Activated T-helper 17 cell treated with anti-CD3 and anti-CD28 coated beads, Interleukin-2, amount 50 U/mL, for 72 hours (primary cell): Measurements from ENCODE around the gene TMEM255B. TPM values are rescaled to one million over a fixed set of nuclear protein-coding genes. Genes with fewer than 3 reads are reported as not detected.
"Not testable (repeated sequence)": the region's sequence is repeated elsewhere in the genome, so short reads cannot be mapped to it uniquely, and the experiment has no call there.

ENCODE experiments used
- ATAC-seq: fragments of 150-1000 bp; cut with Tn5 transposase; replicated peaks from 2 replicates; pipeline ENCODE4 v1.10.0; 2021; ENCODE audit warnings: mild to moderate bottlenecking, moderate library complexity
- H3K27ac Mint-ChIP-seq: one replicate; pipeline ENCODE4 v1.8.0; 2022; ENCODE audit warnings: mixed read lengths
- H3K27me3 Mint-ChIP-seq: one replicate; pipeline ENCODE4 v1.8.0; 2022; ENCODE audit warnings: mixed read lengths
- H3K36me3 Mint-ChIP-seq: one replicate; pipeline ENCODE4 v1.8.0; 2022; ENCODE audit warnings: low read depth, mild to moderate bottlenecking, mixed read lengths
- H3K4me1 Mint-ChIP-seq: one replicate; pipeline ENCODE4 v1.8.0; 2022; ENCODE audit warnings: mixed read lengths
- H3K4me3 Mint-ChIP-seq: one replicate; pipeline ENCODE4 v1.8.0; 2022; ENCODE audit warnings: mild to moderate bottlenecking, mixed read lengths
- H3K9me3 Mint-ChIP-seq: one replicate; pipeline ENCODE4 v1.8.0; 2022; ENCODE audit warnings: mixed read lengths
- total RNA-seq, 2 donors: library from RNA; stranded (reverse); gene quantifications; one replicate each; pipeline ENCODE4 v1.2.3, GENCODE V29; 2022

TMEM255B gene
- total RNA-seq, 2 donors from 2014 or later = 2.0 TPM

DNA sequence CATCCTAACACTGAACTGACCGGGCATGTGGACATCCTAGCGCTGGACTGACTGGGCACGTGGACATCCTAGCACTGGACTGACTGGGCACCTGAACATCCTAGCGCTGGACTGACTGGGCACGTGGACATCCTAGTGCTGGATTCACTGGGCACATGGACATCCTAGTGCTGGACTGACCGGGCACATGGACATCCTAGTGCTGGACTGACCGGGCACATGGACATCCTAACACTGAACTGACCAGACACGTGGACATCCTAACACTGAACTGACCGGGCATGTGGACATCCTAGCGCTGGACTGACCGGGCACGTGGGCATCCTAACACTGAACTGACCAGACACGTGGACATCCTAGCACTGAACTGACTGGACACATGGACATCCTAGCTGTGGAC, 30.9 kb downstream of the TMEM255B start:
- H3K36me3 Mint-ChIP-seq, H3K27me3 Mint-ChIP-seq, H3K4me3 Mint-ChIP-seq, H3K27ac Mint-ChIP-seq, H3K4me1 Mint-ChIP-seq, ATAC-seq, H3K9me3 Mint-ChIP-seq: not testable (repeated sequence)

DNA sequence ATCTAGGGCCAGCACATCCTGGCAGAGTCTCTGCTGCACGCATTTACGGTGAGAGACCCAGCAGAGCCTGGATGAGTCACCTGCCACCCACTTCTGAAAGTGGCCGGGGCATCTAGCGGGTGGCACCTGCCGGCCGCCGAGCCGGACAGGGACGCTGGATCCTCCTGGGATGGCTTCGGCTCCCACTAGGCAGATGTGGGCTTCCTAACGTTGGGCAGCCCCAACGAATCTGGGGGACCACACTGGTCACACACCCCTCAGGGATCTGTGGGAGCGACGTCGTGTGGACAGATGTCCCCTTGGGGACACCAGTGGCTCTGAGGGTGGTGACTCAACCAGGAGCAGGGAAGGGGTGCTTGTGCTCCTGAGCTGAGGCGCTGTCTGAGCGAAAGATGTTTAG, 32.2 kb downstream of the TMEM255B start:
- H3K27me3 Mint-ChIP-seq = peaks cover 3% of the 10 kb centered on the region
- no peaks in the 10 kb centered on the region for H3K9me3 Mint-ChIP-seq
- H3K4me3 Mint-ChIP-seq = no peak overlapping the region
- no peak for ATAC-seq
- no peaks in the 10 kb centered on the region for H3K36me3 Mint-ChIP-seq
- no peak overlapping the region for H3K27ac Mint-ChIP-seq
- no peaks in the 10 kb centered on the region for H3K4me1 Mint-ChIP-seq

DNA sequence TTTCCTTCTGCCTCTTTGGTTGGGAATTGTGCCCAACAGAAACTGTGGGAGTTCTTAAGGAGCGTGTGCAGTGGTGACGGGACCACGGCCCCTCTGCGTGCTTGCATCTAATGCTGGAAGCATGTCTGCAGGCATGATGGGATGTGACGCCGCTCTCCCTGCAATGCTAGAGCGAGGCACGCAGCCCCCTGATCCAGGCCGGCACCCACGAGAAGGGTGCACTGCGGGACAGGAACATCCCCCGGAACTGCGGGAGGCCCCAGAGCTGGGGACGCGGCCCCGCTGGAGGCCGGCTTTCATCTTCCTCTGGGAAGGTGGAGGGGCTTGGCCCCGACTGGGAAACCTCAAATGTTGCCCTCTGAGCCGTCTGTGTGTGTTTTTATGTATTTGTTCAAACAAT, 32.7 kb downstream of the TMEM255B start:
- Mint-ChIP-seq H3K9me3 (no peaks in the 10 kb centered on the region), H3K27me3 (peaks cover 3% of the 10 kb centered on the region), H3K4me3 (no peak overlapping the region), H3K36me3 (no peaks in the 10 kb centered on the region), H3K27ac (no peak overlapping the region), H3K4me1 (no peaks in the 10 kb centered on the region)
- no peak for ATAC-seq

DNA sequence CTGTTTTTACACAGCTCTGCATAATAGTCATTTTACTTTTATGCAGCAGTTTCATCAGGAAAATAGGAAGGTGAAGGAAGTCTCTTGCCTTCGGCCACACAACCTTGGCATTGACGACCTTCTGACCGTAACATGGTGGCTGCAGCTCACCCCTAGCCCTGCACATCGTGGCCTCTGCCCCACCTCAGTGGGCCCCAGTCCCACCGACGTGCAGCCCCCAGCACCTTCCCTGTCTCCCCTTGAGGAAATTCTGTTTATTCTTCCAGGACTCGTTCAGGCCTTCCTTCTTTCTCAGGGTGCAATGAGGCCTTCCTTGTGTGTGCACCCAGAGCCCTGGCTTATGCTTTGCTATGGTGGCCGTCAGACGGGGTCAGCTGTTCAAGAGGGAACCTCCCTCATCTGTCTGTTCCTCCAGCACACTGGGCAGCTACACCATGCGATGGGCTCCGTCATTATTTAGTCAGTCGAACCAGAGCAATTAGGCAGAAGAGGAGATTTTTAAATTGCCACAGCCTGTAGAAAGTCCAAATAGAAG, 33.3 kb downstream of the TMEM255B start:
- no peaks in the 10 kb centered on the region for H3K36me3 Mint-ChIP-seq
- no peaks in the 10 kb centered on the region for H3K4me1 Mint-ChIP-seq
- ATAC-seq = no peak
- H3K9me3 Mint-ChIP-seq = no peaks in the 10 kb centered on the region
- no peak overlapping the region for H3K27ac Mint-ChIP-seq
- H3K4me3 Mint-ChIP-seq = no peak overlapping the region
- peaks cover 3% of the 10 kb centered on the region for H3K27me3 Mint-ChIP-seq

DNA sequence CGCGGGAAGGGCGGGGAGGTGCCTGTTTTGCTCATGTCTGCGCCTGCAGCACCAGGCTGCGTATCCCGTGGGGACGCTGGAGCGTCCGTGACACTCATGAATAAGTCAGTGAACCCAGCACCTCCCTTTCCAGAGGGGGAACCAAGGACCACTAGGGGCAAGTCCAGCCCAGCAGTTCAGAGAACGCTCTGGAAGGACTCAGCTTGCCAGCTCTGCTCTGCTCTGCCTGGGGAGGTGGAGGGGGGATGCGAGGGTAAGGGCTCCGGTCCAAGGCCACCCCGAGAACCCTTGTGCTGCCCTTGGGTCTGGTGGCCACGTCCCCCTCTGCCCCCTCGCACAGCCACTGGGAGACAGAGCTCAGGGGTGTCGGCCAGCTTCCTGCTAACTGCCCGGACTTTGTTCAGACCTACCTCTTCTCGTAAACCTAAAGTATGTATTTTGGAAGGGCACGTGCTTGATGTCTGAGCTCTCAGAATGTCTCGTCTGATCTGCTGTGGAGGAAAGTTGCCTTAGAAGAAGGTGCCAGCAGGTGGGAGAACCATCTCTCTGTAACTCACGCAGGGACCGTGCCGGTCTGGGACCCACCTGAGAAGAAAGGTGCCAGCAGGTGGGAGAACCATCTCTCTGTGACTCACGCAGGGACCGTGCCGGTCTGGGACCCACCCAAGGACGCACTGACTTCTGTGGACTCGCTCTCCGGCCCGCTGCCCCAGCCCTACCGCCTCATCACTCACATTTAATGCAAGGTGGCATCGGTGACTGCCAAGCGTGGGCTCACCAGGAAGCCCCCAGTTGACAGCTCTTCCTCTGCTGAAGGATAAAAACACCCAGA, 34.1 kb downstream of the TMEM255B start:
- H3K9me3 Mint-ChIP-seq = no peaks in the 10 kb centered on the region
- H3K27me3 Mint-ChIP-seq = peaks cover 3% of the 10 kb centered on the region
- H3K4me1 Mint-ChIP-seq = no peaks in the 10 kb centered on the region
- no peak overlapping the region for H3K4me3 Mint-ChIP-seq
- ATAC-seq = no peak
- H3K27ac Mint-ChIP-seq = no peak overlapping the region
- H3K36me3 Mint-ChIP-seq = no peaks in the 10 kb centered on the region

DNA sequence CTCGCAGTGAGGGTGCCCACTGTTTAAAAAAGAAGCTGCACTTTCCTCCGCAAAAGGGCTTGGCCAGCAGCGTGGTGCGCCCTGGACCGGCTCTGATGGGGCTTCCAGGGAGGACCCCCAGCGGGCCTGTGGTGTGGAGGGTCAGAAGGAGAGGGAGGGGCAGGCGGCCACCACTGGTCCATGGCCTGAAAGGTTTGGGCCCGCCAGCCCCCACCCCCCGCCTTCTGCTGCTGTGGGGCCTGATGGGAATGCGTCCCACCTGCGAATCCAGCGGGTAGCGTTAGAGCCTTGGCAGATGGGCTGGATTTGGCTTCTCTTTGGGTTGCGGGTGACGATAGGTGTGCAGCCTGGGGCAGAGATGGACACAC, 34.7 kb downstream of the TMEM255B start:
- no peaks in the 10 kb centered on the region for H3K36me3 Mint-ChIP-seq
- no peak overlapping the region for H3K27ac Mint-ChIP-seq
- H3K4me1 Mint-ChIP-seq = no peaks in the 10 kb centered on the region
- no peaks in the 10 kb centered on the region for H3K9me3 Mint-ChIP-seq
- no peak overlapping the region for H3K4me3 Mint-ChIP-seq
- ATAC-seq = no peak
- H3K27me3 Mint-ChIP-seq = peaks cover 3% of the 10 kb centered on the region

DNA sequence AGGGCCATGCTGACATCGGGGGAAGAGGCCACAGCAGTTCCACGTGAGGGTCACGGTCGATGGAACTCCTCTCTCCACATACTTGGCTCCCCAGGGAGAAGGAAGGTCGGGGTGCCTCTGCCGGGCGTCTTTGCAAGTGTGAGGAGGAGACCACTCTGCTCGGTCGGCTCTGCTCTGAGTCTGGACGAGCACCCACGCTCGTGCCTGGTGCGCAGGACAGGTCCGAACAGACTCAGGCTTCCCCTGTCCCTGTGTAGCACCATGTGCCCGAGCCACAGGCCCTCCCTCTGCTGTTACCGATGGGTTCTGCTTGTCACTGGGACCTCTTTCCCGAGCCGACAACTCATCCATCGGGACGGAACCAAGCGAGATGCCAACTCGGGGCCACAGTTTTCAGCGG, 35.1 kb downstream of the TMEM255B start:
- no peaks in the 10 kb centered on the region for H3K4me1 Mint-ChIP-seq
- no peak for ATAC-seq
- no peak overlapping the region for H3K4me3 Mint-ChIP-seq
- H3K27me3 Mint-ChIP-seq = peaks cover 3% of the 10 kb centered on the region
- no peak overlapping the region for H3K27ac Mint-ChIP-seq
- H3K9me3 Mint-ChIP-seq = no peaks in the 10 kb centered on the region
- H3K36me3 Mint-ChIP-seq = no peaks in the 10 kb centered on the region

DNA sequence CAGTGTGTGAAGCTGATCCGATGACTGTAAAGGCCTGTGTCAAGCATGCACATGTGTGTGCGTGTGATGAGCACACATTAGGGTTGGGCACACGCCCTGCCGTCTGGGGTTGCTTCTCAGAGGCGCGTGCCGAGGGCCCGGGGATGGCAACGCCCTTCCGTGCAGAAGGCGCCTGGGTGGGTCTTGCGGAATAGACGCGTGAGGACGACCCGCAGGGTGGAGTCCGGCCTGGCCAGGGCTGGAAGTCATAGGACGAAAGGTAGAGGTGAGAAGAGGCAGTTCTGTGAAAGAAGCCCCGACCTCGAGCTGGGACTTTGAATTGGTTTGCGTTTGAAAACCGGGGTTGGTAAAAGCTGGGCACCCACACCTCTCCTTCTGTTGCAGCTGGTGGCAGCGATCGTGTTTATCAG, 35.7 kb downstream of the TMEM255B start:
- no peak overlapping the region for H3K27ac Mint-ChIP-seq
- no peaks in the 10 kb centered on the region for H3K36me3 Mint-ChIP-seq
- H3K4me3 Mint-ChIP-seq = no peak overlapping the region
- peaks cover 3% of the 10 kb centered on the region for H3K27me3 Mint-ChIP-seq
- no peaks in the 10 kb centered on the region for H3K9me3 Mint-ChIP-seq
- no peaks in the 10 kb centered on the region for H3K4me1 Mint-ChIP-seq
- no peak for ATAC-seq

DNA sequence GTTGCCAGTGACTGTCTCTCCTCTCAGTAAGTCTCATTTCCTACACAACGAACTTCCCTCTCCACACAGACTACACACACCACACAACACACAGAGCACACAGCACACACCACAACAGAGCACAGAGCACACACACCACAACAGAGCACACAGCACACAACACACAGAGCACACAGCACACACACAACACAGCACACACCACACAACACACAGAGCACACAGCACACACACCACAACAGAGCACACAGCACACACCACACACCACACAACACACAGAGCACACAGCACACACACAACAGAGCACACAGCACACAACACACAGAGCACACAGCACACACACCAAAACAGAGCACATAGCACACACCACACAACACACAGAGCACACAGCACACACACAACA, 36.3 kb downstream of the TMEM255B start:
- not testable (repeated sequence) for H3K36me3 Mint-ChIP-seq, H3K4me3 Mint-ChIP-seq, H3K27me3 Mint-ChIP-seq, H3K27ac Mint-ChIP-seq, H3K9me3 Mint-ChIP-seq, ATAC-seq, H3K4me1 Mint-ChIP-seq

DNA sequence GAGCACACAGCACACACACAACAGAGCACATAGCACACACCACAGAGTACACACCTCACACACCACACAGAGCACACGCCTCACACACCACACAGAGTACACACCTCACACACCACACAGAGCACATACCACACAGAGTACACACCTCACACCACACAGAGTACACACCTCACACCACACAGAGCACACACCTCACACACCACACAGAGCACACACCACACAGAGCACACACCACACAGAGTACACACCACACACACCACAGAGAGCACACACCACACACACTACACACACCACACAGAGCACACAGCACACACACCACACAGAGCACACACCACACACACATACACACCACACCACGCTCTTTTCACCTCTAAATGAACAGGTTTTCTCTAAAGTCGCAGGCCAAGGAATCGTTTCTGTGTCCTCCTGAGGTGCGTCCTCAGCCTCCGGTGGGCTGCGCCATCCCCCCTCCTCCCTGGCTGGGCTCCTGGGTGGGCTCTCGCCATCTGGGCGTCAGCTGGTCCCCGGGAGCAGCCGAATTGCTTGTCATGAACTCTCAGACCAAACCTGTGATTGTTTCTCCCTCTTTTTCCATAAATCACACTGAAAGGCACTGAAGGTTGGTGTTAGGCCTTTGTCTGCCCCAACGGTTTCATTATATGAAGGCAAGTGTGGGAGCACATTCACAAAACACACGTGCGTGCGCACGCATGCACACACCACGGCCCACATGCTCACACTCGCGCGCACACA, 37.4 kb downstream of the TMEM255B start:
- peaks cover 3% of the 10 kb centered on the region for H3K27me3 Mint-ChIP-seq
- no peak for ATAC-seq
- H3K4me3 Mint-ChIP-seq = no peak overlapping the region
- no peaks in the 10 kb centered on the region for H3K9me3 Mint-ChIP-seq
- no peaks in the 10 kb centered on the region for H3K4me1 Mint-ChIP-seq
- H3K36me3 Mint-ChIP-seq = no peaks in the 10 kb centered on the region
- no peak overlapping the region for H3K27ac Mint-ChIP-seq

DNA sequence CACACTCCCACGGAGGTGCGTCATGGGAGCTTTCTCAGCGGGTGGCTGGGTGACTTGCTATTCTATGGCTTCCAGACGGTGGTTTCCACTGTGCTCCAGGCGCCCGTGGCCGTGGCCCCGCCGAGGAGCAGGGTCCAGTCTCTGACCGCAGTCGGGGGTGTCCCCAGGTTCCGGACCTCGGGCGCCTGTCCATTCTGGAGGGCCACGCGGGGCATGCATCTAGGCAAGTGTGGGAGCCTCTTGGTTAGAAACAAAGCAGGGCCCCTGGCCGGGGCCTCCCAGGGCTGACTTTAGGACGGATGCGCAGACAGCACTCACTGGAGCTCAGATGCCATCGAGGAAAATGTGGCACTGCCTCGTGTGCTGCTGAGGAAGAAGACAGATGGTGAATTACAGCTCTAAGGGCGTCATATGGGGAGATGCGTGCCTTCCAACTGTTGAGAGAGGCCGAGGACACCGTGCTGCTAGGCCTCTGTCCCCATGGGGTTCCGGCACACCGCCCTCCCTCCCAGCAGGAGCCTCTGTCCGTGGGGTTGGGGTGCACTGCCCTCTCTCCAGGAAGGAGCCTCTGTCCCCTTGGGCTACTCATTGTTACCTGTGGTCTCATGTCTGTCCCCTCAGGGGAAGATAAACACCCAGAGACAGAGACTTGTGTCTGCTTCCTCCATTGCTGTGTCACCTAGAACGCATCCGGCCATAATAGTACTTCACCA, 38.1 kb downstream of the TMEM255B start:
- Mint-ChIP-seq H3K36me3 (no peaks in the 10 kb centered on the region), H3K27ac (no peak overlapping the region)
- no peak for ATAC-seq

DNA sequence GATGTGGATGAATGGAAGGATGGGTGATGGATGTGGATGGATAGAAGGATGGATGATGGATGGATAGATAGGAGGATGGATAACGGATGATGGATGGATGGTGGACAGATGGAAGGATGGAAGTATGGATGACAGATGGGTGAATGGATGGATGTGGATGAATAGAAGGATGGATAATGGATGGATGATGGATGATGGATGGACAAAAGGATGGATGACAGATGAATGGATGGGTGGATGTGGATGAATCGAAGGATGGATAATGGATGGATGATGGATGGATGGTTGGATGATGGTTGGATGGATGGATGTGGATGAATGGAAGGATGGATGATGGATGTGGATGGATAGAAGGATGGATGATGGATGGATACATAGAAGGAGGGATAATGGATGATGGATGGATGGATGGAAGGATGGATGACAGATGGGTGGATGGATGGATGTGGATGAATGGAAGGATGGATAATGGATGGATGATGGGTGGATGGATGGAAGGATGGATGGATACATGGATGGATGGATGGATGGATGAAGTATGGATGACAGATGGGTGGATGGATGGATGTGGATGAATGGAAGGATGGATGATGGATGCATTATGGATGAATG, 39.3 kb downstream of the TMEM255B start:
- Mint-ChIP-seq H3K27me3 (no peaks in the 10 kb centered on the region), H3K4me3 (no peak overlapping the region), H3K36me3 (no peaks in the 10 kb centered on the region), H3K9me3 (no peaks in the 10 kb centered on the region), H3K4me1 (no peaks in the 10 kb centered on the region), H3K27ac (no peak overlapping the region)
- ATAC-seq = no peak

More for the DNA sequence above, 38.1 kb downstream of the TMEM255B start:
- Mint-ChIP-seq H3K27me3 (peaks cover 3% of the 10 kb centered on the region), H3K4me3 (no peak overlapping the region), H3K9me3 (no peaks in the 10 kb centered on the region), H3K4me1 (no peaks in the 10 kb centered on the region)

DNA sequence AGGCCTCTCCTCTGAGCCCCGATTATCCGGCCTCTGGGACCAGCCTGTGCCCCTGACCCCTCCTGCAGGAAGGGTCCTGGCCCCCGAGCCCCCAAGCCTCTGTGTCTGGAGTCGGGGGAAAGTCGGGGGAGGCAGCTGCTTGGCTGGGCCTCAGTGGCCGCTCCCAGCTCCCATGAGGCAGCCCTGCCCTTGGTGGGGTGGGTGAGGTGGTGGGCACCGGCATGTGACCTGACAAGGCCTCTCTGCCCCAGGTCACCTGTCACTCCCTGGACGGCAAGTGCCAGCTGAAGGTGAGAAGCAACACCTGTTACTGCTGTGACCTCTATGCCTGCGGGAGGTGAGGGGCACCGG, 41.5 kb downstream of the TMEM255B start:
- Mint-ChIP-seq H3K9me3 (no peaks in the 10 kb centered on the region), H3K36me3 (no peaks in the 10 kb centered on the region), H3K27ac (no peak overlapping the region), H3K4me3 (no peak overlapping the region), H3K4me1 (no peaks in the 10 kb centered on the region), H3K27me3 (no peaks in the 10 kb centered on the region)
- no peak for ATAC-seq

DNA sequence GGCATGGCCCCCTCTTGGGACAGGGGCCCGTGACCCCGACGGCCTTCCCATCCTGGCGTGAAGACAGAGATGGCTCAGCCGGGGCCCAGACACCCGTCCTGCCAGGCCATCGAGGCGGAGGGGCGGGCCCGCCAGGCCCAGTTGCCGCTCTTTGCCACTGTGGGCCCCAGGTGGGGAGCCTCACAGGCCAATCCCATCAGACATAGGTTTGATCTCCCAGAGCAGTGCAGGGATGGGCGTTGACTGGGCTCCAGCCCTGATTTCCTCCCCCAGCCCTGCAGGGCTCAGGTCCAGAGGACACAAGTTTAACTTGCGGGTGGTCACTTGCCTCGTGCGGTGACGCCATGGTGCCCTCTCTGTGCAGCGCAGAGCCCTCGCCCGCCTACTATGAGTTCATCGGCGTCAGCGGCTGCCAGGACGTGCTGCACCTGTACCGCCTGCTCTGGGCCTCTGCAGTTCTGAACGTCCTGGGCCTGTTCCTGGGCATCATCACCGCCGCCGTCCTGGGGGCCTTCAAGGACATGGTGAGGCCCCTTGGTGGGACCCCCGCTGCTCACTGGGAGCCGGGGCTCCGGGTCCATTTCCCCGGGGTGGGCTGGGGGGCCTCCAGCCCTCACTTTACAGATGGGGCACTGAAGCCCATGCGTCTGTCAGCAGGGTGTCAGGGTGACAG, 42.4 kb downstream of the TMEM255B start:
- no peak overlapping the region for H3K4me3 Mint-ChIP-seq
- no peak overlapping the region for H3K27ac Mint-ChIP-seq
- no peaks in the 10 kb centered on the region for H3K4me1 Mint-ChIP-seq
- no peak for ATAC-seq
- H3K36me3 Mint-ChIP-seq = no peaks in the 10 kb centered on the region
- no peaks in the 10 kb centered on the region for H3K27me3 Mint-ChIP-seq
- no peaks in the 10 kb centered on the region for H3K9me3 Mint-ChIP-seq
